ENCODE results near the gene KCNA10.

Gene KCNA10

GRCh38 chr1:110476028-110476765 is 42.8 kb downstream of the KCNA10 start:
- no peak for DNase-seq

- no peak for DNase-seq
Measured at GRCh38 chr1:110475362-110476027, 43.5 kb downstream of the KCNA10 start.

GRCh38 chr1:110474444-110474843 is 44.5 kb downstream of the KCNA10 start:
- DNase-seq = no peak

GRCh38 chr1:110472546-110472945 is 46.4 kb downstream of the KCNA10 start:
- DNase-seq = no peak

GRCh38 chr1:110471131-110471530 is 47.8 kb downstream of the KCNA10 start:
- DNase-seq = no peak

Measured in NCI-H187 (cell line).